IMR-90 (cell line): Measurements from ENCODE around the gene TMEM218.

ENCODE experiments used
- CHD1 ChIP-seq: IDR thresholded peaks from 2 replicates; pipeline ENCODE4 v1.6.1; 2012; ENCODE audit warnings: low read depth, low read length, improper control_type of control experiment
- CTCF ChIP-seq: conservative IDR thresholded peaks from 2 replicates; pipeline ENCODE4 v1.5.1; 2012; ENCODE audit warnings: mild to moderate bottlenecking, low read depth, low read length, improper control_type of control experiment
- ELK1 ChIP-seq: fragments of 150-350 bp; IDR thresholded peaks from 2 replicates; pipeline ENCODE4 v1.6.1; 2016; ENCODE audit warnings: low read depth, mild to moderate bottlenecking, low read length, moderate library complexity, borderline replicate concordance
- FOS ChIP-seq: fragments of 150-350 bp; IDR thresholded peaks from 2 replicates; pipeline ENCODE4 v1.6.1; 2016; ENCODE audit warnings: low read depth, low read length
- MAFK ChIP-seq: IDR thresholded peaks from 2 replicates; pipeline ENCODE4 v1.6.1; 2012; ENCODE audit warnings: low read depth, low read length, improper control_type of control experiment
- MAZ ChIP-seq: IDR thresholded peaks from 2 replicates; pipeline ENCODE4 v1.6.1; 2012; ENCODE audit warnings: low read depth, mild to moderate bottlenecking, low read length, improper control_type of control experiment, moderate library complexity, borderline replicate concordance
- MXI1 ChIP-seq: IDR thresholded peaks from 2 replicates; pipeline ENCODE4 v1.6.1; 2012; ENCODE audit warnings: low read depth, mild to moderate bottlenecking, low read length, moderate library complexity, borderline replicate concordance
- POLR2A ChIP-seq: IDR thresholded peaks from 2 replicates; pipeline ENCODE4 v1.6.1; 2012; ENCODE audit warnings: mild to moderate bottlenecking, low read depth, low read length
- RAD21 ChIP-seq: IDR thresholded peaks from 2 replicates; pipeline ENCODE4 v1.6.1; 2012; ENCODE audit warnings: low read length, improper control_type of control experiment
- RCOR1 ChIP-seq: IDR thresholded peaks from 2 replicates; pipeline ENCODE4 v1.6.1; 2012; ENCODE audit warnings: mild to moderate bottlenecking, low read length, improper control_type of control experiment; ENCODE audit not compliant: insufficient replicate concordance
- RFX5 ChIP-seq: IDR thresholded peaks from 2 replicates; pipeline ENCODE4 v1.8.0; 2012; ENCODE audit warnings: low read depth, mild to moderate bottlenecking, low read length, moderate library complexity
- SMC3 ChIP-seq: fragments of 150-350 bp; IDR thresholded peaks from 2 replicates; pipeline ENCODE4 v1.6.1; 2016; ENCODE audit warnings: low read depth, mild to moderate bottlenecking, antibody characterized with exemption, low read length, moderate library complexity
- USF2 ChIP-seq: fragments of 150-350 bp; IDR thresholded peaks from 2 replicates; pipeline ENCODE4 v1.6.1; 2017; ENCODE audit warnings: mild to moderate bottlenecking, antibody characterized with exemption, low read length, low read depth

- no peak for TF ChIP-seq RCOR1
- no peak for TF ChIP-seq CTCF
- TF ChIP-seq POLR2A: no peak; the same call in 1 of the 2 replicates
- peak; percentile 93 for TF ChIP-seq MAZ
- TF ChIP-seq MAFK: no peak
- peak; percentile 59; the same call in 1 of the 2 replicates for TF ChIP-seq RFX5
- peak; percentile 60; the same call in 1 of the 2 replicates for TF ChIP-seq FOS
- TF ChIP-seq MXI1: no peak
- TF ChIP-seq ELK1: no peak
- TF ChIP-seq RAD21: no peak
- no peak for TF ChIP-seq USF2
- TF ChIP-seq CHD1: no peak
- TF ChIP-seq SMC3: no peak
Measured at GRCh38 chr11:125111343-125112207, at the start of gene TMEM218.
